ENCODE results near the gene FLNB.

FLNB gene

DNA sequence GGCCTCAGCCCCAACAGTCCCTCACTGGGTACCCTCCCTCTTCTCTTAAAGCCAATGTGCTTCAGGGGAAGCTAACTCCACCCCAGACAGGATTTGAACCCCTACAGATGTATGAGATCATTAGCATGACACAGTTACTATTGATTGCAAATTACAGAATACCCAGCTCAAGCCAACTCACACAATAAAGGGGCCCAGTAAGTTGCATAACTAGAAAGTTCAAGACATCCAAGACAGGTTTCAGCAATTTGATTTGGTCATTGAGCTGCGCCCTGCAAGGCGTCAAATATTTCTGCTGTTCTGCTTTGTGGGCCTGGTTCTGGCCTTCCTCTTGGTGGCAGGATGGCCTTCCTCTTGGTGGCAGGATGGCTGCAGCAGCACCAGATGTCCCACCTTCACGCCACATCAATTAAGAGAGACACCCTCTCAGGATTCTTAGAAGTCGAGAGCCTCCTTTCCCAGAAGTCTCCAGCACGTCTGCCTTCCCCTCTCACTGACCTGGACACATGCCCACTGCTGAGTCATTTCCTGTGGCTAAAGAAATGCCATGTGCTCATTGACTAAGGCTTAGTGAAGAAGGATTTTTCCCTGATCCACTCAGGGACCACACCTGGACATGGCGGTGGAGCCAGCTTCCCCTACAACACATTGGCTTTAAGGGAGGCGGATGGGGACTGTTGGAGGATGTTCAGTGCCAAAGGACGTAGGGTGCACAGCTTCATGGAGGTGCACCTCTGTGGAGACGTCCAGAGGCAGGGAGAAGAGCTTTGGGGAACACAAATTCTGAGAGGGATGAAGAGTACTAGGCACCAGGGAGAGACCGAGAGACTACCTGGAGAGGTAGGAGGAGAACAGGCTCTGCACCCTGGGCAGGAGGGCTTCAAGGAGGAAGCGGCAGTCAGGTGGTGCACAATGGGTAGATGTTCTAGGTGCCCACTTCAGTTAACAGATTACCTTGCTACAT is 153.5 kb downstream of the FLNB start:
- DNase-seq (ENCODE audit: low spot score) (peak; percentile 91), FAIRE-seq (peak; percentile 86)

DNA sequence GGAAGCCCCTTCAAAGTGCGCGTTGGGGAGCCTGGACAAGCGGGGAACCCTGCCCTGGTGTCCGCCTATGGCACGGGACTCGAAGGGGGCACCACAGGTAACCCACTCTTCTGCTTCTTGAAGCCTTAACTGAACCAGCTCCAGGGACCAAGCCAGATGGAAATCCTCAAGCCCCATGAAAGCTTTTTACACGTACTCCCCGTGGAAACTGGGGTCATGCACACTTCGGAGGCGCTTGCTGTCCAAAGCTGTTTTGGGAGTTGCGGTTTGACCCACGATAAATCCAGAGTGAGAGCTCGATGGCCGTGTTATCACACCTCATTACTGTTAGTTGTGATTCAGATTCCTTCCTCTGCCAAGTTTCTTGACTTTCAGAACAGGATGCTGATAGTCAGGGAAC is 155.0 kb downstream of the FLNB start:
- no peak for FAIRE-seq
- no peak for DNase-seq (ENCODE audit: low spot score)

DNA sequence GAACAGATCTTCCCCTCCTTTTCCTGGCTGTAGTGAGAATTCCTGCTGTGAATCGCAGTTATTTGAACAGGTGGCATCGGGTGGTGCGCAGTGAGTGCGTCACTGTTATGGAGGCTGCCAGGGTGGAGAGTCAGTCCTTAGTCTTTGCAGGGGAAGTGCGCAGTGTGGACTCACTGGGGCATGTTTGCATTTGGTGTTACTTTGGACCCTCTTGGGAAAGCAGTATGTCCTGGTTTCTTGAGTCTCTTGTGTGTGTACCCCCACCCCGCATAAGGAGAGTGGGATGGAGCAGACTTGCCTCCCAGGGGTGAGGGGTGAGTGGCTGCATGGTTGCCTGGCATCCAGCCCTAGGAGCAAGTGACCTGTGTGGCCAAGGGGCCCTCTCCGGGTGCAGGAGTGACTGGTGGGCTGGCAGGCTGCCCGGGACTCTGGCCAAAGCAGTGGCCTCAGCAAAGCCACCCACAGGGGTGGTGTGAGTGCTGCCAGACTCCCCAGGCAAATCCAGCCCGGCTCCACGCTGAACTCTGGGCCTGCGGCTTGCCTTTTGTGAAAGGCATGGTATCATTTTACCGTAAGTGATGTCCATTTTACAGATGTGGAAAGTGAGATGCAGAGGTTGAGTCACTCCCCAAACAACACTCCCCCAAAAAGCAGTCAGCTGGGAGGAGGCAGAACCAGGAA is 156.1 kb downstream of the FLNB start:
- DNase-seq (ENCODE audit: low spot score) (peak; percentile 62), FAIRE-seq (no peak)

DNA sequence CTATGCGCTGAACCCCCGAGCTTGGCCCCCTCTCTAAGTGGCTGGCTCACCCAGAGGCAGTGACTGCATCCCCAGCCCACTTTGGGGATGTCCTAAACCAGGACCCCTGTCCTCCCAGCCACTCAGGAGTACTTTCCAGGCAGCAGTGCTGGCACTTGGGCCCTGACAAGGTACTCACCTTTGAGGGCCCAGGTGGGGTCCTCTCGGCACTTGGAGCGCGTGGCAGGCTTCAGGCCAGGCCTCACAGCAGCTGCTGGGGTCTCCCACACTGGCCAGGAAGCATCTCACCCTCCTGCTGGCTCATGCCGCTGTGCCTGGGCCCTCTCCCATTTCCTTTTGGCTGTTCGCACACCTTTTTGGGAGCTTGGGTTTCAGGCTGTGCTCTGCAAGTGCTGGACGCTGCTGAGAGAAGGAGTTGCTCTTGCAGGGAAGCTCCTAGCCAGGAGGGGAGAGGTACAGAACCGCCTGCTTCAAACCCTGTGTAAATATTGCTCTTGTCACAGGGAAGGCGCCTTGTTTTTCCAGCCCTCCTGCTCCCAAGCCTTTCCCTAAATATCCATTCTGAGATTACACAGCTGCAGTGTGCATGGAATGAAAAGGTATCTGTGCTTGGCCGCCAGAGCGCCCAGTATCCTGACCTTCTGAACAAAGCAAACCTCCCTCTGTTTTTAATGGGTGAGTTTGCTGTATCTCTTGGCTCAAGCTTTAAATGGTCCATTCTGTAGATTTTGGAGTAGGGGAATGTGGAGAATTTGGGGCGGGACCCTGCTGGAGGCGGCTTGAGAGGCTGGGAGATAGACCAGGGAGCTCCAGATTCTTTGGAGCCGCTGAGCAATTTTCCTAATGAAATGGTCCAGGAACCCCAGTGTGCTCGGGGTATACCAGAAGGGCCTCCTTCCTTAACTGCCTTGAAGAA is 156.9 kb downstream of the FLNB start:
- DNase-seq (ENCODE audit: low spot score), result peak; percentile 32
- FAIRE-seq, result no peak

DNA sequence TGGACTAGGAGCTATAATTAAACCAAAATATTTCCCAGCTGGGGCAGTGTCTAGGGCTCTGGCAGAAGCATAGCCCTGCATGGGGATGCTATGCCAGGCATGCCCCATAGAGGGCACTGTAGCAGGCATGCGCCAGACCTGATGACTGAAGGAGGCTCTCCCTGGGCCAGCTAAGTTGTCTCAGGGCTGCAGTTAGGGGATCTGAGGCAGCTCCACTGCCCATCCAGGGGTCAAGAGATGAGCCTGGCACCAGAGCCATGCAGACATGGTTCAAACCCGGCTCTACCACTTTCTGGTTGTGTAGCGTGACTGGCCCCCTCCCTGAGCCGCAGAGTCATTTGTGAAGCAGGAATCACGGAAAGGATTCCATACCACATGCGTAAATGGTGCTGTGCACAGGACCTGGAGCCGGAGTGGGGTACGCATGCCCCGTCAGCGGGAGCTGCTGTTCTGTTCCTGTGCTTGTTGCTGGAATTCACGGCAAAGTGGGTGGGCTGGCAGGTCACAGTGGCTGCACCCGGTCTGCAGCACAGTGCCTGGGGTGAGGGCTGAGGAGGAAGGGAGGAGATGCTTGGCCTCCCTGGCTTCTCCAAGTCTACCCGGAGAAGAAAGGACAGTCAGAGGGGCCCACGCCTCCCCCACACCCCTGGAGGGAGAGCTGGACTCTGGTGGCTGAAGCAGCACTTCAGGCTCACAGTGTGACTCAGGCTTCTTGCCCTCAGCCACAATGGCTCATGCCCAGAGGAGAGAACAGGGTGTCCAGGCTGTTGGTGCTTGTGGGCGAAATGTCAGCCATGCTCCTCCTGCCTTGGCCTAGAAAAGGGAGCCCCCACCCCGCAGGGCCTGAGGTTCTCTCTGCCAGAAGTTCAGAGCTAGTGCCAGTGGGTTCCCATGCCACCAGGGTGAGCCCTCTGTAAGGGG is 159.5 kb downstream of the FLNB start:
- DNase-seq (ENCODE audit: low spot score) (peak; percentile 72), FAIRE-seq (no peak)

DNA sequence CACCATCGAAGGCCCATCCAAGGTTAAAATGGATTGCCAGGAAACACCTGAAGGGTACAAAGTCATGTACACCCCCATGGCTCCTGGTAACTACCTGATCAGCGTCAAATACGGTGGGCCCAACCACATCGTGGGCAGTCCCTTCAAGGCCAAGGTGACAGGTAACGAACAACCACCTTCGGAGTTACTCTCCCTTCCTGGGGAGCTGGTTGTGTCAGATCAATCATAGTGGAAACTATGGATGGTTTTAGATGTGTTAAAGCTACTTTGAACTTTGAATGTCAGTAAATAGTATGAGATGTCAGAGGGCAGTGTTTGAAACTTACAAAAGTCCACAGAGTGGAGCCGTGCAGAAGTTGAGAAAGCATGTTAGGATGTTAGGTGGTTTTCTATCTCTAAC is 160.3 kb downstream of the FLNB start:
- DNase-seq (ENCODE audit: low spot score) (no peak), FAIRE-seq (no peak)

DNA sequence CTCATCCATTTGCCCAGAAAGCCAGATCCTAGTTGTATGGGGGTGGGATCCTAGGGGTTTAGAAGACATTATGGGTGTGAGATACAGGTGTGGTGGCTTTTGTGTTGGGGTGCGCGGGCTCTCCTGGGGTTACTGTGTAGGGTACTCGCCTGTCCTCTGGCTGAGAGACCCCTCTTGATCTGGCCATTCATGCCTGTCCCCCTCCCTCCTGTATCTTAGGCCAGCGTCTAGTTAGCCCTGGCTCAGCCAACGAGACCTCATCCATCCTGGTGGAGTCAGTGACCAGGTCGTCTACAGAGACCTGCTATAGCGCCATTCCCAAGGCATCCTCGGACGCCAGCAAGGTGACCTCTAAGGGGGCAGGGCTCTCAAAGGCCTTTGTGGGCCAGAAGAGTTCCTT is 161.1 kb downstream of the FLNB start:
- FAIRE-seq (no peak), DNase-seq (ENCODE audit: low spot score) (no peak)

DNA sequence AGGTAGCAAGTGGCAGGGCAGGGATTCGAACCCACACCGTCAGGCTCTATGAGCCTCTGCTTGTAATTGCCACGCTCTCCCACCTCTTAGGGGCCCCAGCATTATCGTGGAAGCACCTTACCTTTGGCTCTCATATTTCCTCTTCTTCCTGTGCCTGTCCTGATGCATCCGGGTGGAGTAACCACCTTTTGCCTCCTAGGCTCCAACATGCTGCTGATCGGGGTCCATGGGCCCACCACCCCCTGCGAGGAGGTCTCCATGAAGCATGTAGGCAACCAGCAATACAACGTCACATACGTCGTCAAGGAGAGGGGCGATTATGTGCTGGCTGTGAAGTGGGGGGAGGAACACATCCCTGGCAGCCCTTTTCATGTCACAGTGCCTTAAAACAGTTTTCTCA is 162.2 kb downstream of the FLNB start:
- no peak for FAIRE-seq
- DNase-seq (ENCODE audit: low spot score), result no peak

DNA sequence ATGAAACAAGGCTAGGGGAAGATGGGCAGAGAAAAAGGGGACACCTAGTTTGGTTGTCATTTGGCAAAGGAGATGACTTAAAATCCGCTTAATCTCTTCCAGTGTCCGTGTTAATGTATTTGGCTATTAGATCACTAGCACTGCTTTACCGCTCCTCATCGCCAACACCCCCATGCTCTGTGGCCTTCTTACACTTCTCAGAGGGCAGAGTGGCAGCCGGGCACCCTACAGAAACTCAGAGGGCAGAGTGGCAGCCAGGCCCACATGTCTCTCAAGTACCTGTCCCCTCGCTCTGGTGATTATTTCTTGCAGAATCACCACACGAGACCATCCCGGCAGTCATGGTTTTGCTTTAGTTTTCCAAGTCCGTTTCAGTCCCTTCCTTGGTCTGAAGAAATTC is 162.9 kb downstream of the FLNB start:
- no peak for DNase-seq (ENCODE audit: low spot score)
- no peak for FAIRE-seq

DNA sequence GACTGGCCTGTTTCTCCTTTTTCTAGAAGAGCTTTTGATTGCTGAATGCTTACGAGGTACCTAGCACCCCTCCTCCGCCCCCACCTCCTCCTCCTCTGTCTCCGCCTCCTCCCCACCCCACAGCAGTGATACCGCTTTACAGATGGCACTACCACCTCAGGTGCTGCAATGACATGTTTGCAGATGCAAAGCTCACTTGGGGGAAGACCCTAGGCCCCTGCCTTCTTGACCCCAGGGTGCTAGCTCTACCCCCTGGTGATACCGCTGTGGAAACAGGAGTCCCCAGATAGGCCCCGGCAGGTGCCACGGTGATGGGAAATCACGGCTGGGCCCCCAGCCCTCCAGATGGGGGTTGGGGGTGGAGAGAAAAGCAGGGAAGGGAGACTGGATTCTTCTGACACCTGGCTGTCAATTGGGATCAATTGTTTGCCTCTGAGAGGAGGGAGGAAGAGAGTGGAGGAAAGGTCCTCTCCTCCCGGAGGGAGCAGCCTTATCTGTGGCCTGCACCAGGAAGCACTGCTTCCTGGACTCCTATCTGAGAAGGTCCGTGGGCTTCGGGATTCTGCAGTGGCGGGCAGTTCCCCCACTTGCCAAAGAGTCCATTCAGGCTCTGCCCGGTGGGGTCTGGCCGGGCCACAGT is 164.9 kb downstream of the FLNB start:
- no peak for FAIRE-seq
- DNase-seq (ENCODE audit: low spot score), result no peak

DNA sequence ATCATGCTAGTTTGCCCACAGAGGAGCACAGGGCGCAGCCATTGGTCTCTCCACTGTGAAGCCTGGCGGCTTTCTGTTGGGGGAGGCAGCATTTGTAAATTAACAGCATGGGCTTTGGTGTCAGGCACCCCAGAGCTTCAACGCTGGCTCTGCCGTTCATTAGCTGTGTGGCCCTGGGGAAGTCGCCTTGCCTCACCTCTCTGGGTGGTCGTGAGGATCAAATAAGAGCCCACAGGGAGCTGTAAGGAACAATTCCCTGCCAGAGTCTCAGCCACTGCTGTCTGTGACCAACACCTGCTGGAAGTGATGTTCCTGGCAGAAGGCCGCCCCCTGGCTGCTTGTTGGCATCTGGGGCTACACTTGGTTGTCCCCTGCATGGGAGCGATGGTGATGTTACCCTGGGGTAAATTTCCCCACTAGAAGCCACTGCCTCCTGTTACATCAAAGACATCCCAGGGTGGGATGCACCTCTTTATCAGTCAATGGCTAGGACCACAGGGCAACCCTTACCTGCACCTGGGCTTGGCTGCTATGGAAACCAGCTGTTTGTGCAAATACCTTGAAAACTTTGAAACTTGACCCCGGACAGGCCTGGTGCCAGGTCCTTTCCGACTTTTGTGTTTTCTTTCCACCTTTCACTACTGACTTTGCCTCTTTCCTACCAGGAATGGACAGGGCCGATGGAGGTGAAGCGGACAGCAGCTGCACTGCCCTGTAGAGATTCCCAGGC is 165.6 kb downstream of the FLNB start:
- DNase-seq (ENCODE audit: low spot score), result no peak
- FAIRE-seq, result no peak

DNA sequence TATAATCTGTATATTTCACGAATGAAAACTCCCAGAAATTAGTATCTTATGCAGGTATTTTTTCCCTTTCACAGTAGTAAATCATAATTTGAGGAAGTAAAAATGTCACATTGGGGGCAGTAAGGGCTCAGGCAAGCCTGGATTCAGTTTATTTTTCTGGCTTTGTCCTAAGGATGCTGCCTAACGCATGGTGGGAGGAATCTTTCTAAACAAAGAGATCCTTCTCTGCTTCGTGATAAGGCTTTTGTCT is 166.9 kb downstream of the FLNB start:
- no peak for DNase-seq (ENCODE audit: low spot score)

DNA sequence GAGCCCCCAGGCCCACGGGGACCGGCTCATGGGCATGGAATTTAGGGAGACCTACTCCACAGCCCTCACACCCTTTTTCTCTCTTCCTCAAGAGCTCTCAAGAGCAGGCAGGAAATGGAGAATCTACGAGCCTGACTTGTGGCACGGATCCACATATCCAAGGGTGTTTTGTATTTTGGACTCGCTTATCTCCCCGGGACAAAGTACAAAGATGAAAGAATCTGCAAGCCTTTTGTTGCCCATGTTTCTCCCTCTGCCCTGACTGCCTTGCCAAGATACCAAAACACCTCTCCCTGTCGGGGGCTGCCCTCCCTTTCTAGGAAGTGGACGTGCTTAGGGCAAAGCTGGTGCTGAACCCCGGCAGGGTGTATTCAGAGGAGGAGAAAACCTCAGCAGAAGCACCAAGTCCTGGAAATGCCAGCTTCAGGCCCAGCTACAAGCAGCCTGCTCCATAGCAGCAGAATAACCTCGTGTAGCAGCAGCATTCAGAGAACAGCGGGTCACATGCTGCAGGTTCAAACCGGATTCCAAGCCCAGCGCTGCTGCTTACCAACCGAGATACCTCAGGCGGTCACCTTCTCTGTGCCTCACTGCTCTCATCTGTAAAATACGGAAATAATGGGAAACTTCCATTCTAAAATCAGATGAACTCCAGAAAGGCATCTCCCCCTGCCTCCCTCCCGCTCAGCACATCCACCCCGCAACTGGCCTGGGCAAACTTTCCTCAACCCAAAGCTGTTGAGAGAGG is 167.4 kb downstream of the FLNB start:
- DNase-seq (ENCODE audit: low spot score) (no peak), FAIRE-seq (no peak)

More for the DNA sequence above, 166.9 kb downstream of the FLNB start:
- no peak for FAIRE-seq

DNA sequence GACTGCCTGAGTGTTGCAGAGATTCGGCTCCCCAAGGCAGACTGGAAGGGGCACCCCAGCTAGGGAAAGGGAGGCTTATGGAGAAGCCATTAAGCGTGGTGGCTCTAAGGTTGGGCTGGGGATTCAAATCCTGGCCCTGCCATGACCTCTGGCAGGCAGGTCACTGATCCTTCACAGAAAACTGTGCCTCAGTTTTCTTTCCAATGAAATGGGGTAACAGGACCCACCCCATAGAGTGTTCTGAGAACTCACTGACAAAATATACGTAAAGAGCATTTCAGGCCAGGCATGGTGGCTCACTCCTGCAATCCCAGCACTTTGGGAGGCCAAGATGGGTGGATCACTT is 167.9 kb downstream of the FLNB start:
- no peak for FAIRE-seq
- DNase-seq (ENCODE audit: low spot score), result no peak

DNA sequence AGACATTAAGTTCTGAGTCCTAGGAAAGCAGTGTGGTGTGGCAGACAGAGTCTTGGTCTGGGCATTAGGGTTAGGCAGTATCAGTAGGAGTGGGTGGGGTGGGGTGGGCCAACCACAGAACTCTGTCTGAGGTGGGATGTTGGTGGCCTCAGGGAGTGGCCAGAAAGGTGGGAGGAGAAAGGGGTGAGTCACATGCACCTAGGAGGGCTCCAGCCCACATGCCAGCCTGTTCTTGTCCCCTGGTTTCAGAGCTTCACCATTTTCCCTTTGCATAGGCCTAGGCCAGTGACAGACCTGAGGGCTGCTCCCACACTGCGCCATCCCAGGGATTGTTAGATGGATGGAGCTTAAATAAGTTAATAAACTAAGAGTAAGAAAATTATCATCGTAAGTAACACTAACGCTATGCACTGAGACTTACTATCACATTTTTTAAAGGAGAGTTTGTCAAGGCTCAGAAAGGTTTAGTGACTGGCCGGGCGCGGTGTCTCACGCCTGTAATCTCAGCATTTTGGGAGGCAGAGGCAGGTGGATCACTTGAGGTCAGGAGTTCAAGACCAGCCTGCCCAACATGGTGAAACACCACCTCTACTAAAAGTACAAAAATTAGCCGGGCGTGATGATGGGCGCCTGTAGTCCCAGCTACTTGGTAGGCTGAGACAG is 168.7 kb downstream of the FLNB start:
- DNase-seq (ENCODE audit: low spot score), result no peak

DNA sequence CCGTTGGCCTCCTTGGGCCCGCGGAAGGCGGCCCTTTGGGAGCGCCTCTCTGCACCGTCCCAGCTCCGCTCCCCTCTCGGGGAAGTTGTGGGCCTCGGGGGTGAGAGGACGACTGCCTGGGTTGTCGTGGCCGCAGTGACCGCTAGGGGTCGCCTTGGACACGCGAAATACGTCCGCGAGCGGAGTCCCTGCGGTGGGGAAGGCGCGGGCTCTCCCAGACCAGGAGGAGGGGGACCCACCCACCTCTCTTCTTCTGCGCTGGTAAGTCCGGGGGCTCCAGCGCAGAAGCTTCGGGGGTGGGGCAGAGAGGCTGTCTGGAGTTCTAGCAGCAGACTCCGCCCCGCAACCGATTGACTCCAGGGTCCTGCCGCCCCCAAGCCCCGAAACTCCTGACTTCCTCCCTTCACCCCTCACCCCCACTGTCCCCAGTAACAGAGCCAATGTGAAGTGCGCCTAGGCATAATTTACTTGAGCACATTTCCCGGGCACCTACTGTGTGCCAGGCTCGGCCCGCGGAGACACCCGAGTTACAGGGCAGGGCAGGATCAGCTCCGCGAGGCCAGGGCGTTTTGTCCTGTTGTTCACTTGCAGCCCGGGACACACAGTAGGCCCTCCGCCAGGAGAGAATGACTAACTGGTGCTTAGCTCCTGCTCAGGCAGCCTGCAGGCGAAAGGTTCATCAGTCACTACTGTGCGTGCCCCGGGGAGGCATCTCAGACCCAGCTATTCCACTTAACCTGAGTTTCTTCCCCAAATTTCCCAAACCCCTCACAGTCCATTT is 169.7 kb downstream of the FLNB start:
- DNase-seq (ENCODE audit: low spot score) (peak; percentile 87), FAIRE-seq (no peak)

More for the DNA sequence above, 168.7 kb downstream of the FLNB start:
- no peak for FAIRE-seq

DNA sequence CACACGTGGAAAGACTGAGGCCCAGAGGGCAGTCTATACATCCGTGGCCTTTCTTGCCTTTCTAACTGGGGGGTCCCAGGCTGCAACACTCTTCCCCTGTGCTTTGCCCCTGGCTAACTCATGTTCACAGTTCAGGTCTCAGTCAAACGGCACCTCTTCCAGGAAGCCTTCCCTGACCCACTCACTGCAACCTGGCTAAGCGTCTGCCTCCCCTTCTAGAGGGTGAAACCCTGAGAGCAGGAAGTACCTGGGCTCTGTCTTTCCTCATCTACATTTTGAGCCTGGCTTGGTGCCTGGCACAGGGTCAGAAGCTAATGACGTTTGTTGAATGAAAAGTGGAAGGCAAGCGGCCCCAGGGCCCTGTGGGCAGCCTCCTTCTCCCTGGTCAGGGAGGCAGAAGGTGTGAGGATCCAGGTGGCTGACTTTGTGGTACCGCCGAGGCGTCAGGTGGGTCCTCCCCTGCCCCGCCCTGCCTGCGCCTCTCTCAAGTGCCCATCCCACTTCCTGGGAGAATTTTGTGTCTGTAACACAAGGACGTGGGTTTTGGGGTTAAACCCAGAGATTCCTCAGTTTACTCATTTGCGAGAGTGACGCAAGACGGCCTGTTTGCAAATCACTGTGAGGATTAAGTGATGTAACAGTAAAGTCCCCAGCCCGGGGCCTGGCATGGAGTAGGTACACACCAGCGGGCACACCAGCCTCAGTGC is 170.5 kb downstream of the FLNB start:
- no peak for DNase-seq (ENCODE audit: low spot score)
- FAIRE-seq, result no peak
